Measurements from ENCODE around the gene TTC21B. TPM values are rescaled to one million over a fixed set of nuclear protein-coding genes. Genes with fewer than 3 reads are reported as not detected.

TTC21B gene
- total RNA-seq, 1 experiment from 2014 or later, result 83.0 TPM

DNA sequence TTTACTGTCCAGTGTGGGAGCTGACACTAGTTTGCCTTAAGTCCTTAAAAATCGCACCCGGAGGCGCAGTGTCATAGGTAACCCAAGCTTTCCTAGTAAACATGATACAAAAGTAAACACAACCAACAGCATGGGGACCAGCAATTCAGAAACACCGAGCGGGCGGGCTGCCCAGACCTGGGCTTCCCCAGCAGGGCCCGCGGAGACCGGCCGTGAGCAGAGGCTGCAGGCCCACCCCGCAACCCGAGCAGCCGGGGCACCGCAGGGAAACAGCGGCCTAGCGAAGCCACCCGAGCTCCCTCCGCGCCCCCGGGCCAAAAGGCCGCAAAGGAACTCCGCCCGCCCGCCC lies 296 bp downstream of the TTC21B start:
- POLR2A ChIA-PET (ENCODE audit: low non-redundant PET), result interaction anchor here (0.6 to 0.7 kb wide), 2 partner anchors 160 to 1179 kb away, joined by 3 read pairs; no protein-coding TSS in a partner anchor

GRCh38 chr2:165952741-165953211 lies 800 bp downstream of the TTC21B start:
- Histone ChIP-seq H3K9me3 (ENCODE audit: low read depth, low read length, poor library complexity, severe bottlenecking) (no peaks in the 10 kb centered on the region), H3K4me1 (ENCODE audit: insufficient read depth, low read length, poor library complexity, severe bottlenecking) (peaks cover 35% of the 10 kb centered on the region), H3K27me3 (replicated peaks; ENCODE audit: insufficient read depth, low read depth, low read length, poor library complexity) (no peaks in the 10 kb centered on the region), H3K27ac (ENCODE audit: low read depth, low read length, poor library complexity, severe bottlenecking) (peak overlapping the region; percentile 86), H3K36me3 (ENCODE audit: insufficient read depth, low read length, poor library complexity, severe bottlenecking) (peaks cover 18% of the 10 kb centered on the region), H3K4me3 (ENCODE audit: low read depth, low read length, poor library complexity, severe bottlenecking) (peak overlapping the region; percentile 68)
- BruUV-seq (replicated peaks), result TSS peak; percentile 58
- CTCF ChIA-PET, result interaction anchor here (1.0 to 1.5 kb wide), 2 partner anchors 175 to 1169 kb away, joined by 3 to 15 read pairs; partner anchors contain the start of gene SCN1A
- POLR2A ChIA-PET (ENCODE audit: low non-redundant PET), result no interaction called here
- DNase-seq (ENCODE audit: low spot score), result peak; percentile 30
- TF ChIP-seq, protein P1, sequence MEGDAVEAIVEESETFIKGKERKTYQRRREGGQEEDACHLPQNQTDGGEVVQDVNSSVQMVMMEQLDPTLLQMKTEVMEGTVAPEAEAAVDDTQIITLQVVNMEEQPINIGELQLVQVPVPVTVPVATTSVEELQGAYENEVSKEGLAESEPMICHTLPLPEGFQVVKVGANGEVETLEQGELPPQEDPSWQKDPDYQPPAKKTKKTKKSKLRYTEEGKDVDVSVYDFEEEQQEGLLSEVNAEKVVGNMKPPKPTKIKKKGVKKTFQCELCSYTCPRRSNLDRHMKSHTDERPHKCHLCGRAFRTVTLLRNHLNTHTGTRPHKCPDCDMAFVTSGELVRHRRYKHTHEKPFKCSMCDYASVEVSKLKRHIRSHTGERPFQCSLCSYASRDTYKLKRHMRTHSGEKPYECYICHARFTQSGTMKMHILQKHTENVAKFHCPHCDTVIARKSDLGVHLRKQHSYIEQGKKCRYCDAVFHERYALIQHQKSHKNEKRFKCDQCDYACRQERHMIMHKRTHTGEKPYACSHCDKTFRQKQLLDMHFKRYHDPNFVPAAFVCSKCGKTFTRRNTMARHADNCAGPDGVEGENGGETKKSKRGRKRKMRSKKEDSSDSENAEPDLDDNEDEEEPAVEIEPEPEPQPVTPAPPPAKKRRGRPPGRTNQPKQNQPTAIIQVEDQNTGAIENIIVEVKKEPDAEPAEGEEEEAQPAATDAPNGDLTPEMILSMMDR (conservative IDR thresholded peaks at IDR 0.05; ENCODE audit: low read depth, low read length), result no peak
- no peak for TF ChIP-seq EZH2 (IDR thresholded peaks at IDR 0.05; ENCODE audit: borderline replicate concordance, low read depth, low read length, poor library complexity, severe bottlenecking)
- intact Hi-C loops (cut with micrococcal nuclease; ENCODE audit: unreplicated experiment), result loop anchor here (10.0 kb wide), 2 partner anchors 462 to 498 kb away; no protein-coding TSS in a partner anchor

More for the DNA sequence above, 296 bp downstream of the TTC21B start:
- Histone ChIP-seq H3K27me3 (replicated peaks; ENCODE audit: insufficient read depth, low read depth, low read length, poor library complexity) (no peaks in the 10 kb centered on the region), H3K4me1 (ENCODE audit: insufficient read depth, low read length, poor library complexity, severe bottlenecking) (peaks cover 35% of the 10 kb centered on the region), H3K9me3 (ENCODE audit: low read depth, low read length, poor library complexity, severe bottlenecking) (no peaks in the 10 kb centered on the region), H3K4me3 (ENCODE audit: low read depth, low read length, poor library complexity, severe bottlenecking) (peak overlapping the region; percentile 68), H3K27ac (ENCODE audit: low read depth, low read length, poor library complexity, severe bottlenecking) (peak overlapping the region; percentile 86), H3K36me3 (ENCODE audit: insufficient read depth, low read length, poor library complexity, severe bottlenecking) (peaks cover 13% of the 10 kb centered on the region)
- TF ChIP-seq EZH2 (IDR thresholded peaks at IDR 0.05; ENCODE audit: borderline replicate concordance, low read depth, low read length, poor library complexity, severe bottlenecking), result no peak
- TF ChIP-seq, protein P1 (conservative IDR thresholded peaks at IDR 0.05; ENCODE audit: low read depth, low read length), result no peak
- no TSS peak for BruUV-seq (replicated peaks)
- DNase-seq (ENCODE audit: low spot score), result no peak
- intact Hi-C loops (cut with micrococcal nuclease; ENCODE audit: unreplicated experiment), result loop anchor here (10.0 kb wide), 2 partner anchors 462 to 498 kb away; no protein-coding TSS in a partner anchor
- CTCF ChIA-PET, result interaction anchor here (0.7 to 1.5 kb wide), 3 partner anchors 89 to 1169 kb away, joined by 3 to 15 read pairs (median 3); partner anchors contain the start of gene SCN1A

DNA sequence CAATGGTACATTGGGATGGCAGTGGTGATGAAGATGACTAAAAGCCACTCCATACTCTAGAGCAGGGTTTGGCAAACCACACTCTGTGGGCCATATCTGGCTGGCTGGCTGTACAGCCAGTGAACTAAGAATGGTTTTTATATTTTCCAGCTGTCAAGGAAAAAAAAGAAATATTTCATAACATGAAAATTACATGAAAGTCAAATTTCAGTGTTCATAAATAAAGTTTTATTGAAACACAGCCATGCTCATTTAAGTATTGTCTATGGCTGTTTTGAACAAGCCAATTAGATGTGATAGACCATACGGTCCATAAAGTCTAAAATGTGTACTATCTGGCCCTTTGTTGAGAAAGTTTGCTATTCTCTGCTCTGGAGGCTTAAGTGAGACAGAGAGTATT lies 1.5 kb downstream of the TTC21B start:
- H3K4me1 ChIP-seq (ENCODE audit: insufficient read depth, low read length, poor library complexity, severe bottlenecking), result peaks cover 35% of the 10 kb centered on the region
- ChIA-PET CTCF (interaction anchor here (1.0 kb wide), 1 partner anchor 1168 kb away, joined by 3 read pairs; no protein-coding TSS in a partner anchor), POLR2A (ENCODE audit: low non-redundant PET) (no interaction called here)
- no peak for DNase-seq (ENCODE audit: low spot score)
- peaks cover 24% of the 10 kb centered on the region for H3K36me3 ChIP-seq (ENCODE audit: insufficient read depth, low read length, poor library complexity, severe bottlenecking)
- peak overlapping the region; percentile 86 for H3K27ac ChIP-seq (ENCODE audit: low read depth, low read length, poor library complexity, severe bottlenecking)
- TF ChIP-seq EZH2 (IDR thresholded peaks at IDR 0.05; ENCODE audit: borderline replicate concordance, low read depth, low read length, poor library complexity, severe bottlenecking), result no peak
- TF ChIP-seq, protein P1 (conservative IDR thresholded peaks at IDR 0.05; ENCODE audit: low read depth, low read length), result no peak
- intact Hi-C loops (cut with micrococcal nuclease; ENCODE audit: unreplicated experiment), result loop anchor here (10.0 kb wide), 2 partner anchors 463 to 497 kb away; no protein-coding TSS in a partner anchor
- BruUV-seq (replicated peaks), result no TSS peak
- H3K4me3 ChIP-seq (ENCODE audit: low read depth, low read length, poor library complexity, severe bottlenecking), result peak overlapping the region; percentile 68
- no peaks in the 10 kb centered on the region for H3K27me3 ChIP-seq (replicated peaks; ENCODE audit: insufficient read depth, low read depth, low read length, poor library complexity)
- no peaks in the 10 kb centered on the region for H3K9me3 ChIP-seq (ENCODE audit: low read depth, low read length, poor library complexity, severe bottlenecking)
